Glutamatergic neuron (in vitro differentiated cells): ENCODE measurements around the gene TSPAN9. TPM values are rescaled to one million over a fixed set of nuclear protein-coding genes. Genes with fewer than 3 reads are reported as not detected.
A peak's percentile ranks its signal among the peaks of the same experiment; 100 is the strongest.

Source experiments
- DNase-seq: peaks from one replicate; pipeline ENCODE4 v3.0.0; 2022
- H3K27ac Mint-ChIP-seq: one replicate; pipeline ENCODE4 v1.8.0; 2020; ENCODE audit warnings: mild to moderate bottlenecking, mixed read lengths, inconsistent platforms; ENCODE audit not compliant: unreplicated experiment
- H3K27me3 Mint-ChIP-seq: one replicate; pipeline ENCODE4 v1.8.0; 2020; ENCODE audit warnings: mild to moderate bottlenecking, moderate library complexity, mixed read lengths, inconsistent platforms; ENCODE audit not compliant: unreplicated experiment
- H3K36me3 Mint-ChIP-seq: one replicate; pipeline ENCODE4 v1.8.0; 2020; ENCODE audit warnings: mild to moderate bottlenecking, mixed read lengths, inconsistent platforms; ENCODE audit not compliant: unreplicated experiment
- H3K4me1 Mint-ChIP-seq: one replicate; pipeline ENCODE4 v1.8.0; 2020; ENCODE audit warnings: mild to moderate bottlenecking, low read depth, mixed read lengths, inconsistent platforms; ENCODE audit not compliant: unreplicated experiment
- H3K4me3 Mint-ChIP-seq: one replicate; pipeline ENCODE4 v1.8.0; 2020; ENCODE audit warnings: mild to moderate bottlenecking, mixed read lengths, inconsistent platforms; ENCODE audit not compliant: unreplicated experiment
- H3K9me3 Mint-ChIP-seq: one replicate; pipeline ENCODE4 v1.8.0; 2020; ENCODE audit warnings: mild to moderate bottlenecking, moderate library complexity, mixed read lengths, inconsistent platforms; ENCODE audit not compliant: unreplicated experiment
- CTCF ChIP-seq: fragments of 200-600 bp; sonication (generic); IDR thresholded peaks from one replicate; pipeline ENCODE4 v1.5.0; 2021; ENCODE audit not compliant: partially characterized antibody, unreplicated experiment
- total RNA-seq: library from RNA; stranded (reverse); fragmentation: NEBNext Ultra II Directional; extraction: Animal tissue kit (Norgen Biotek cat#: 25700); gene quantifications from one replicate; pipeline ENCODE4 v1.2.1, GENCODE V29; 2021; ENCODE audit not compliant: unreplicated experiment

The TSPAN9 gene
- total RNA-seq, 1 donor from 2014 or later, result 142 TPM

- Mint-ChIP-seq H3K27ac (peak overlapping the region; percentile 98), H3K36me3 (peaks cover 9% of the 10 kb centered on the region), H3K27me3 (peaks cover 16% of the 10 kb centered on the region), H3K4me1 (peaks cover 55% of the 10 kb centered on the region), H3K9me3 (peaks cover 9% of the 10 kb centered on the region), H3K4me3 (peak overlapping the region; percentile 79)
- DNase-seq, result no peak
- TF ChIP-seq CTCF, result no peak
Observed at GRCh38 chr12:3223601-3224529, 146.7 kb downstream of the TSPAN9 start.

- Mint-ChIP-seq H3K4me1 (peaks cover 49% of the 10 kb centered on the region), H3K36me3 (peaks cover 11% of the 10 kb centered on the region), H3K27me3 (peaks cover 16% of the 10 kb centered on the region), H3K4me3 (peak overlapping the region; percentile 79), H3K27ac (peak overlapping the region; percentile 98), H3K9me3 (peaks cover 9% of the 10 kb centered on the region)
- no peak for TF ChIP-seq CTCF
- DNase-seq, result peak; percentile 45
Observed at GRCh38 chr12:3224530-3224903, 147.3 kb downstream of the TSPAN9 start.

GRCh38 chr12:3225154-3225795, 148.1 kb downstream of the TSPAN9 start:
- Mint-ChIP-seq H3K4me3 (peak overlapping the region; percentile 34), H3K27me3 (peaks cover 16% of the 10 kb centered on the region), H3K36me3 (peaks cover 11% of the 10 kb centered on the region), H3K4me1 (peaks cover 50% of the 10 kb centered on the region), H3K9me3 (peaks cover 9% of the 10 kb centered on the region), H3K27ac (peak overlapping the region; percentile 98)
- no peak for TF ChIP-seq CTCF
- DNase-seq, result no peak

- no peak for TF ChIP-seq CTCF
- Mint-ChIP-seq H3K4me3 (no peak overlapping the region), H3K27ac (peak overlapping the region; percentile 98), H3K27me3 (peaks cover 16% of the 10 kb centered on the region), H3K4me1 (peaks cover 46% of the 10 kb centered on the region), H3K9me3 (peaks cover 10% of the 10 kb centered on the region), H3K36me3 (peaks cover 11% of the 10 kb centered on the region)
- peak; percentile 49 for DNase-seq
Observed at GRCh38 chr12:3225796-3226180, 148.6 kb downstream of the TSPAN9 start.

GRCh38 chr12:3226264-3226663, 149.1 kb downstream of the TSPAN9 start:
- TF ChIP-seq CTCF, result no peak
- Mint-ChIP-seq H3K27me3 (peaks cover 18% of the 10 kb centered on the region), H3K27ac (peak overlapping the region; percentile 98), H3K4me1 (peaks cover 47% of the 10 kb centered on the region), H3K9me3 (peaks cover 12% of the 10 kb centered on the region), H3K4me3 (no peak overlapping the region), H3K36me3 (peaks cover 11% of the 10 kb centered on the region)
- DNase-seq, result no peak
